HPDE6-E6E7 (cell line): ENCODE data around the gene VTCN1.
"Not testable (repeated sequence)": the region's sequence is repeated elsewhere in the genome, so short reads cannot be mapped to it uniquely, and the experiment has no call there.

Experiments used
- DNase-seq: peaks from one replicate; pipeline ENCODE4 v3.0.0; 2011; ENCODE audit warnings: missing footprints; ENCODE audit errors: extremely low spot score

VTCN1 gene

GRCh38 chr1:117166076-117166475 lies 44.7 kb downstream of the VTCN1 start:
- peak; percentile 59 for DNase-seq

- DNase-seq = no peak
These were observed 46.5 kb downstream of the VTCN1 start for GRCh38 chr1:117164209-117164608.

- DNase-seq = no peak
These were observed 47.9 kb downstream of the VTCN1 start for GRCh38 chr1:117162816-117163215.

GRCh38 chr1:117161887-117162286 lies 48.8 kb downstream of the VTCN1 start:
- no peak for DNase-seq

GRCh38 chr1:117151305-117151704 lies 59.4 kb downstream of the VTCN1 start:
- DNase-seq = not testable (repeated sequence)

- no peak for DNase-seq
These were observed 60.4 kb downstream of the VTCN1 start for GRCh38 chr1:117150316-117150715.

- no peak for DNase-seq
These were observed 62.7 kb downstream of the VTCN1 start for GRCh38 chr1:117147856-117148588.

GRCh38 chr1:117147341-117147831 lies 63.3 kb downstream of the VTCN1 start:
- no peak for DNase-seq

- DNase-seq = no peak
These were observed 64.0 kb downstream of the VTCN1 start for GRCh38 chr1:117146575-117147340.

GRCh38 chr1:117146072-117146471 lies 64.7 kb downstream of the VTCN1 start:
- DNase-seq = no peak

GRCh38 chr1:117143871-117144270 lies 66.9 kb downstream of the VTCN1 start:
- no peak for DNase-seq

GRCh38 chr1:117143172-117143571 lies 67.6 kb downstream of the VTCN1 start:
- DNase-seq = no peak

GRCh38 chr1:117142200-117142599 lies 68.5 kb downstream of the VTCN1 start:
- DNase-seq = no peak

- no peak for DNase-seq
These were observed 72.2 kb downstream of the VTCN1 start for GRCh38 chr1:117138561-117138960.

- DNase-seq = no peak
These were observed 72.6 kb downstream of the VTCN1 start for GRCh38 chr1:117138106-117138505.

- no peak for DNase-seq
These were observed 73.4 kb downstream of the VTCN1 start for GRCh38 chr1:117137281-117137855.

GRCh38 chr1:117136749-117137148 lies 74.0 kb downstream of the VTCN1 start:
- no peak for DNase-seq

GRCh38 chr1:117135329-117135728 lies 75.4 kb downstream of the VTCN1 start:
- no peak for DNase-seq

- DNase-seq = no peak
These were observed 80.2 kb downstream of the VTCN1 start for GRCh38 chr1:117130526-117130925.

- no peak for DNase-seq
These were observed 82.2 kb downstream of the VTCN1 start for GRCh38 chr1:117128323-117129079.

- DNase-seq = no peak
These were observed 82.9 kb downstream of the VTCN1 start for GRCh38 chr1:117127795-117128194.

GRCh38 chr1:117124661-117125060 lies 86.1 kb downstream of the VTCN1 start:
- DNase-seq = no peak
